ENCODE data around the gene SMAD4. TPM values are rescaled to one million over a fixed set of nuclear protein-coding genes. Genes with fewer than 3 reads are reported as not detected.

Gene SMAD4
- total and polyA plus RNA-seq, 2 of the 13 experiments (the other 11 are each of a cell fraction or from before 2014, with no cell fraction given), result 70.2 to 72.0 TPM

DNA sequence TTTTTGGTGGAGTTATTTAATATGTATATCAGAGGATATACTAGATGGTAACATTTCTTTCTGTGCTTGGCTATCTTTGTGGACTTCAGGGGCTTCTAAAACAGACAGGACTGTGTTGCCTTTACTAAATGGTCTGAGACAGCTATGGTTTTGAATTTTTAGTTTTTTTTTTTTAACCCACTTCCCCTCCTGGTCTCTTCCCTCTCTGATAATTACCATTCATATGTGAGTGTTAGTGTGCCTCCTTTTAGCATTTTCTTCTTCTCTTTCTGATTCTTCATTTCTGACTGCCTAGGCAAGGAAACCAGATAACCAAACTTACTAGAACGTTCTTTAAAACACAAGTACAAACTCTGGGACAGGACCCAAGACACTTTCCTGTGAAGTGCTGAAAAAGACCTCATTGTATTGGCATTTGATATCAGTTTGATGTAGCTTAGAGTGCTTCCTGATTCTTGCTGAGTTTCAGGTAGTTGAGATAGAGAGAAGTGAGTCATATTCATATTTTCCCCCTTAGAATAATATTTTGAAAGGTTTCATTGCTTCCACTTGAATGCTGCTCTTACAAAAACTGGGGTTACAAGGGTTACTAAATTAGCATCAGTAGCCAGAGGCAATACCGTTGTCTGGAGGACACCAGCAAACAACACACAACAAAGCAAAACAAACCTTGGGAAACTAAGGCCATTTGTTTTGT lies 52.7 kb downstream of the SMAD4 start:
- no peaks in the 10 kb centered on the region for H4K20me1 ChIP-seq (ENCODE audit: insufficient read depth, low read length)
- DNase-seq (ENCODE audit: low spot score) (no peak), ATAC-seq (no peak), FAIRE-seq (no peak)
- ChIA-PET CTCF (ENCODE audit: low intra/inter-chr PET ratio, low total read pairs) (no interaction called here), POLR2A (no interaction called here)
- H3K4me1 ChIP-seq (ENCODE audit: insufficient read depth, low read length), result no peaks in the 10 kb centered on the region
- H3K4me2 ChIP-seq (ENCODE audit: low read depth, low read length), result no peak overlapping the region
- no TSS peak for BruUV-seq (replicated peaks)
- intact Hi-C loops (cut with micrococcal nuclease; ENCODE audit: unreplicated experiment) (no loop called here), in situ Hi-C loops (cut with HindIII; ENCODE audit: extremely low pct_ligation_motif_present, low pct_unique_long_range_greater_than_20kb) (no loop called here)
- no peaks in the 10 kb centered on the region for H3K79me2 ChIP-seq (ENCODE audit: insufficient read depth, low read length)
- no peak for TF ChIP-seq ZFYVE20 (CRISPR knock-in tag; IDR thresholded peaks at IDR 0.05; ENCODE audit: borderline replicate concordance, low read depth)
- TF ChIP-seq, protein P1, sequence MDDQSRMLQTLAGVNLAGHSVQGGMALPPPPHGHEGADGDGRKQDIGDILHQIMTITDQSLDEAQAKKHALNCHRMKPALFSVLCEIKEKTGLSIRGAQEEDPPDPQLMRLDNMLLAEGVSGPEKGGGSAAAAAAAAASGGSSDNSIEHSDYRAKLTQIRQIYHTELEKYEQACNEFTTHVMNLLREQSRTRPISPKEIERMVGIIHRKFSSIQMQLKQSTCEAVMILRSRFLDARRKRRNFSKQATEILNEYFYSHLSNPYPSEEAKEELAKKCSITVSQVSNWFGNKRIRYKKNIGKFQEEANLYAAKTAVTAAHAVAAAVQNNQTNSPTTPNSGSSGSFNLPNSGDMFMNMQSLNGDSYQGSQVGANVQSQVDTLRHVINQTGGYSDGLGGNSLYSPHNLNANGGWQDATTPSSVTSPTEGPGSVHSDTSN (CRISPR knock-in tag; IDR thresholded peaks at IDR 0.05; ENCODE audit: borderline replicate concordance), result no peak
- TF ChIP-seq, protein P2, sequence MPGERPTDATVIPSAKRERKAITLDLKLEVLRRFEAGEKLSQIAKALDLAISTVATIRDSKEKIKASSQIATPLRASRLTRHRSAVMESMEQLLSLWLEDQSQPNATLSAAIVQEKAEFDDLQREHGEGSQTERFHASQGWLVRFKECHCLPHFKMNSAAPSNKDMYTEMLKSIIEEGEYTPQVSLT (CRISPR knock-in tag; IDR thresholded peaks at IDR 0.05; ENCODE audit: borderline replicate concordance, low read depth), result no peak
- TF ChIP-seq, protein P3, sequence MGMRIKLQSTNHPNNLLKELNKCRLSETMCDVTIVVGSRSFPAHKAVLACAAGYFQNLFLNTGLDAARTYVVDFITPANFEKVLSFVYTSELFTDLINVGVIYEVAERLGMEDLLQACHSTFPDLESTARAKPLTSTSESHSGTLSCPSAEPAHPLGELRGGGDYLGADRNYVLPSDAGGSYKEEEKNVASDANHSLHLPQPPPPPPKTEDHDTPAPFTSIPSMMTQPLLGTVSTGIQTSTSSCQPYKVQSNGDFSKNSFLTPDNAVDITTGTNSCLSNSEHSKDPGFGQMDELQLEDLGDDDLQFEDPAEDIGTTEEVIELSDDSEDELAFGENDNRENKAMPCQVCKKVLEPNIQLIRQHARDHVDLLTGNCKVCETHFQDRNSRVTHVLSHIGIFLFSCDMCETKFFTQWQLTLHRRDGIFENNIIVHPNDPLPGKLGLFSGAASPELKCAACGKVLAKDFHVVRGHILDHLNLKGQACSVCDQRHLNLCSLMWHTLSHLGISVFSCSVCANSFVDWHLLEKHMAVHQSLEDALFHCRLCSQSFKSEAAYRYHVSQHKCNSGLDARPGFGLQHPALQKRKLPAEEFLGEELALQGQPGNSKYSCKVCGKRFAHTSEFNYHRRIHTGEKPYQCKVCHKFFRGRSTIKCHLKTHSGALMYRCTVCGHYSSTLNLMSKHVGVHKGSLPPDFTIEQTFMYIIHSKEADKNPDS (CRISPR knock-in tag; IDR thresholded peaks at IDR 0.05), result no peak
- TF ChIP-seq SYNCRIP (IDR thresholded peaks at IDR 0.05; ENCODE audit: insufficient read depth, low read depth, low read length), result no peak
- TF ChIP-seq, protein P4, sequence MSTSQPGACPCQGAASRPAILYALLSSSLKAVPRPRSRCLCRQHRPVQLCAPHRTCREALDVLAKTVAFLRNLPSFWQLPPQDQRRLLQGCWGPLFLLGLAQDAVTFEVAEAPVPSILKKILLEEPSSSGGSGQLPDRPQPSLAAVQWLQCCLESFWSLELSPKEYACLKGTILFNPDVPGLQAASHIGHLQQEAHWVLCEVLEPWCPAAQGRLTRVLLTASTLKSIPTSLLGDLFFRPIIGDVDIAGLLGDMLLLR (CRISPR knock-in tag; IDR thresholded peaks at IDR 0.05), result no peak
- TF ChIP-seq, protein P5, sequence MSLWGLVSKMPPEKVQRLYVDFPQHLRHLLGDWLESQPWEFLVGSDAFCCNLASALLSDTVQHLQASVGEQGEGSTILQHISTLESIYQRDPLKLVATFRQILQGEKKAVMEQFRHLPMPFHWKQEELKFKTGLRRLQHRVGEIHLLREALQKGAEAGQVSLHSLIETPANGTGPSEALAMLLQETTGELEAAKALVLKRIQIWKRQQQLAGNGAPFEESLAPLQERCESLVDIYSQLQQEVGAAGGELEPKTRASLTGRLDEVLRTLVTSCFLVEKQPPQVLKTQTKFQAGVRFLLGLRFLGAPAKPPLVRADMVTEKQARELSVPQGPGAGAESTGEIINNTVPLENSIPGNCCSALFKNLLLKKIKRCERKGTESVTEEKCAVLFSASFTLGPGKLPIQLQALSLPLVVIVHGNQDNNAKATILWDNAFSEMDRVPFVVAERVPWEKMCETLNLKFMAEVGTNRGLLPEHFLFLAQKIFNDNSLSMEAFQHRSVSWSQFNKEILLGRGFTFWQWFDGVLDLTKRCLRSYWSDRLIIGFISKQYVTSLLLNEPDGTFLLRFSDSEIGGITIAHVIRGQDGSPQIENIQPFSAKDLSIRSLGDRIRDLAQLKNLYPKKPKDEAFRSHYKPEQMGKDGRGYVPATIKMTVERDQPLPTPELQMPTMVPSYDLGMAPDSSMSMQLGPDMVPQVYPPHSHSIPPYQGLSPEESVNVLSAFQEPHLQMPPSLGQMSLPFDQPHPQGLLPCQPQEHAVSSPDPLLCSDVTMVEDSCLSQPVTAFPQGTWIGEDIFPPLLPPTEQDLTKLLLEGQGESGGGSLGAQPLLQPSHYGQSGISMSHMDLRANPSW (CRISPR knock-in tag; IDR thresholded peaks at IDR 0.05; ENCODE audit: borderline replicate concordance), result no peak
- TF ChIP-seq NFIB (CRISPR knock-in tag; IDR thresholded peaks at IDR 0.05; ENCODE audit: borderline replicate concordance), result no peak
- TF ChIP-seq NAIF1 (CRISPR knock-in tag; IDR thresholded peaks at IDR 0.05; ENCODE audit: borderline replicate concordance), result no peak
- TF ChIP-seq, protein P6, sequence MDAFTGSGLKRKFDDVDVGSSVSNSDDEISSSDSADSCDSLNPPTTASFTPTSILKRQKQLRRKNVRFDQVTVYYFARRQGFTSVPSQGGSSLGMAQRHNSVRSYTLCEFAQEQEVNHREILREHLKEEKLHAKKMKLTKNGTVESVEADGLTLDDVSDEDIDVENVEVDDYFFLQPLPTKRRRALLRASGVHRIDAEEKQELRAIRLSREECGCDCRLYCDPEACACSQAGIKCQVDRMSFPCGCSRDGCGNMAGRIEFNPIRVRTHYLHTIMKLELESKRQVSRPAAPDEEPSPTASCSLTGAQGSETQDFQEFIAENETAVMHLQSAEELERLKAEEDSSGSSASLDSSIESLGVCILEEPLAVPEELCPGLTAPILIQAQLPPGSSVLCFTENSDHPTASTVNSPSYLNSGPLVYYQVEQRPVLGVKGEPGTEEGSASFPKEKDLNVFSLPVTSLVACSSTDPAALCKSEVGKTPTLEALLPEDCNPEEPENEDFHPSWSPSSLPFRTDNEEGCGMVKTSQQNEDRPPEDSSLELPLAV (CRISPR knock-in tag; conservative IDR thresholded peaks at IDR 0.05; ENCODE audit: low read depth), result no peak
- TF ChIP-seq, protein P7, sequence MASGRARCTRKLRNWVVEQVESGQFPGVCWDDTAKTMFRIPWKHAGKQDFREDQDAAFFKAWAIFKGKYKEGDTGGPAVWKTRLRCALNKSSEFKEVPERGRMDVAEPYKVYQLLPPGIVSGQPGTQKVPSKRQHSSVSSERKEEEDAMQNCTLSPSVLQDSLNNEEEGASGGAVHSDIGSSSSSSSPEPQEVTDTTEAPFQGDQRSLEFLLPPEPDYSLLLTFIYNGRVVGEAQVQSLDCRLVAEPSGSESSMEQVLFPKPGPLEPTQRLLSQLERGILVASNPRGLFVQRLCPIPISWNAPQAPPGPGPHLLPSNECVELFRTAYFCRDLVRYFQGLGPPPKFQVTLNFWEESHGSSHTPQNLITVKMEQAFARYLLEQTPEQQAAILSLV (CRISPR knock-in tag; IDR thresholded peaks at IDR 0.05; ENCODE audit: borderline replicate concordance), result no peak
- H3K4me3 ChIP-seq (replicated peaks in 1 of 3; ENCODE audit: insufficient read depth in 1 of 3, low read depth in 2 of 3, low read length in 3 of 3), result no peak overlapping the region
- no peak overlapping the region for H3K27ac ChIP-seq (ENCODE audit: extremely low read length, insufficient read depth, low read length)
- H3K9ac ChIP-seq (ENCODE audit: insufficient read depth, low read depth, low read length), result no peak overlapping the region
- 0 out of 2 replicates have a peak, but pooled peaks cover 2% of the 10 kb centered on the region for H3K9me3 ChIP-seq (ENCODE audit: low read length)
- WGBS (ENCODE audit: low lambda C conversion rate), result 89% methylated on average over 2 of the region's 2 CpGs
- H3K27me3 ChIP-seq (ENCODE audit: control insufficient read depth in 1 of 2, insufficient read depth in 2 of 2, low read length in 2 of 2), result no peaks in the 10 kb centered on the region
- no peak overlapping the region for H2AFZ ChIP-seq (ENCODE audit: low read length)
- peaks cover 11 to 33% of the 10 kb centered on the region in 2 experiments for H3K36me3 ChIP-seq (replicated peaks in 1 of 2; ENCODE audit: control insufficient read depth in 1 of 2, insufficient read depth in 2 of 2, low read length in 2 of 2)
